ENCODE data around the gene FCER2. TPM values are rescaled to one million over a fixed set of nuclear protein-coding genes. Genes with fewer than 3 reads are reported as not detected.

FCER2 gene
- total and polyA plus RNA-seq, 2 of the 4 experiments (the other 2 are of a cell fraction), result not detected

DNA sequence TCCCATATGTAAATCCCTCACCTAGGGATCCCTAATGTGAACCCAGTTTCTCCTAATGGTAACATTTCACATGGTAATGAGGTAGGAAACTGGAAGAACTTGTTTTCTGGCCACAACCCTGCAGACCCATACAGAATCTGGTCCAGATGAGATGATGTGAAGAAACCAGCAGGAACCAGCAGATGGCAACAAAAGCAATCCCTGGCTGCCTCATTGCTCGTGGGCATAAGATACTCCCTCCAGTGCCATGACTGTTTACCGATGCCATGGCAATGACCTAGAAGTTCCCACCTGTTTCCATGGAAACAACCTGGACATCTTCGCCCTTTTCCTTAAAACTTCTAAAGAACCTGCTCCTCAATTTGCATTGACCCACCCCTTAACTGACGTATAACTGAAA is 46.8 kb upstream of the FCER2 start:
- CTCF ChIA-PET, result no interaction called here
- Histone ChIP-seq H2AK9ac (replicated peaks; ENCODE audit: low read depth, low read length, poor library complexity) (no peak overlapping the region), H3K4me3 (ENCODE audit: insufficient read depth, low read depth, low read length) (no peak overlapping the region), H3K27me3 (ENCODE audit: control insufficient read depth, insufficient read depth, low read length) (peaks cover 3% of the 10 kb centered on the region; the same call in 1 of the 2 replicates), H3K79me1 (ENCODE audit: low read depth in 1 of 2, low read length in 2 of 2) (no peaks in the 10 kb centered on the region), H3K9ac (ENCODE audit: low read depth, low read length) (no peak overlapping the region), H4K8ac (ENCODE audit: low read depth in 2 of 2, low read length in 2 of 2) (no peak overlapping the region), H3K4me2 (ENCODE audit: low read depth, low read length) (no peak overlapping the region), H4K20me1 (ENCODE audit: insufficient read depth, low read length) (no peaks in the 10 kb centered on the region), H4K91ac (ENCODE audit: insufficient read depth, low read depth, low read length) (no peak overlapping the region), H2AFZ (replicated peaks; ENCODE audit: low read length, poor library complexity) (no peak overlapping the region), H3K9me3 (ENCODE audit: control insufficient read depth, insufficient read depth, low read length) (no peaks in the 10 kb centered on the region), H3K36me3 (ENCODE audit: control insufficient read depth, insufficient read depth, low read length) (no peaks in the 10 kb centered on the region), H3K23ac (ENCODE audit: low read depth, low read length) (no peak overlapping the region), H2BK5ac (ENCODE audit: low read depth, low read length, poor library complexity, severe bottlenecking) (no peak overlapping the region), H4K5ac (ENCODE audit: low read depth, low read length) (no peak overlapping the region), H3K4me1 (ENCODE audit: control insufficient read depth, insufficient read depth, low read length) (no peaks in the 10 kb centered on the region), H3K4ac (ENCODE audit: low read depth, low read length) (no peak overlapping the region), H3K56ac (ENCODE audit: extremely low read depth, insufficient read depth, low read length) (no peak overlapping the region), H2AK5ac (ENCODE audit: low read depth, low read length) (no peak overlapping the region), H3K27ac (ENCODE audit: insufficient read depth, low read length) (no peak overlapping the region), H3K18ac (ENCODE audit: low read depth, low read length) (no peak overlapping the region), H3K14ac (replicated peaks; ENCODE audit: low read depth, low read length) (no peak overlapping the region), H2BK20ac (ENCODE audit: low read depth, low read length) (no peak overlapping the region), H3K9me1 (ENCODE audit: insufficient read depth, low read length) (peaks cover 3% of the 10 kb centered on the region; the same call in 1 of the 2 replicates), H2BK15ac (ENCODE audit: low read depth, low read length) (no peak overlapping the region), H2BK120ac (ENCODE audit: low read depth, low read length) (no peak overlapping the region)
- intact Hi-C loops (cut with micrococcal nuclease), result no loop called here
- dilution Hi-C loops (cut with HindIII; ENCODE audit: low sequenced_read_pairs, unreplicated experiment), result no loop called here
- ATAC-seq (ENCODE audit: low read depth) (peak; percentile 48), DNase-seq (peak; percentile 7)
- BruUV-seq (replicated peaks), result no TSS peak
- POLR2A ChIA-PET (ENCODE audit: unreplicated experiment), result no interaction called here
- TF ChIP-seq, protein P1, sequence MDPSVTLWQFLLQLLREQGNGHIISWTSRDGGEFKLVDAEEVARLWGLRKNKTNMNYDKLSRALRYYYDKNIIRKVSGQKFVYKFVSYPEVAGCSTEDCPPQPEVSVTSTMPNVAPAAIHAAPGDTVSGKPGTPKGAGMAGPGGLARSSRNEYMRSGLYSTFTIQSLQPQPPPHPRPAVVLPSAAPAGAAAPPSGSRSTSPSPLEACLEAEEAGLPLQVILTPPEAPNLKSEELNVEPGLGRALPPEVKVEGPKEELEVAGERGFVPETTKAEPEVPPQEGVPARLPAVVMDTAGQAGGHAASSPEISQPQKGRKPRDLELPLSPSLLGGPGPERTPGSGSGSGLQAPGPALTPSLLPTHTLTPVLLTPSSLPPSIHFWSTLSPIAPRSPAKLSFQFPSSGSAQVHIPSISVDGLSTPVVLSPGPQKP (IDR thresholded peaks at IDR 0.05; ENCODE audit: borderline replicate concordance, low read depth, low read length), result no peak
- TF ChIP-seq RAD21 (IDR thresholded peaks at IDR 0.05; ENCODE audit: low read length), result peak; percentile 23
- no CpG with 5 or more reads among the region's 4 CpGs for WGBS, 2 experiments (ENCODE audit: extremely low coverage in 2 of 2, insufficient read length in 1 of 2)
- in situ Hi-C loops (cut with MboI; ENCODE audit: low sequenced_read_pairs), result no loop called here
